Natural killer cell treated with Interleukin-12 subunit alpha and Interleukin-12 subunit beta and Interleukin-15 and Interleukin-18, amount 100 ng/mL, for 72 hours (primary cell): ENCODE results near the gene PNMT. TPM values are rescaled to one million over a fixed set of nuclear protein-coding genes. Genes with fewer than 3 reads are reported as not detected.
"Not testable (repeated sequence)": the region's sequence is repeated elsewhere in the genome, so short reads cannot be mapped to it uniquely, and the experiment has no call there.

Experiments
- ATAC-seq, 2 donors: fragments of 150-1000 bp; cut with Tn5 transposase in 1 of 2; sonication (Bioruptor Pico), chemical (Tn5 transposase) in 1 of 2; 2 replicates each; pipeline ENCODE4 v1.10.0; 2021
- DNase-seq: peaks from one replicate; pipeline ENCODE4 v3.0.0; 2022; ENCODE audit warnings: low spot score
- H3K27ac Mint-ChIP-seq, 2 donors: 1 replicate in 1 of 2; 2 replicates in 1 of 2; pipeline ENCODE4 v1.8.0; 2022; ENCODE audit warnings: mixed read lengths in 2 of 2, mild to moderate bottlenecking in 1 of 2, moderate library complexity in 1 of 2
- H3K27me3 Mint-ChIP-seq, 2 donors: 1 replicate in 1 of 2; 2 replicates in 1 of 2; pipeline ENCODE4 v1.8.0; 2022; ENCODE audit warnings: mixed read lengths in 2 of 2
- H3K36me3 Mint-ChIP-seq: one replicate; pipeline ENCODE4 v1.8.0; 2022; ENCODE audit warnings: mixed read lengths
- H3K4me1 Mint-ChIP-seq, 2 donors: 1 replicate in 1 of 2; 2 replicates in 1 of 2; pipeline ENCODE4 v1.8.0; 2022; ENCODE audit warnings: low read depth in 2 of 2, mixed read lengths in 2 of 2, mild to moderate bottlenecking in 1 of 2
- H3K4me3 Mint-ChIP-seq: one replicate; pipeline ENCODE4 v1.8.0; 2022; ENCODE audit warnings: mixed read lengths
- H3K9me3 Mint-ChIP-seq: 2 replicates; pipeline ENCODE4 v1.8.0; 2022; ENCODE audit warnings: mixed read lengths
- total RNA-seq, 2 donors: library from RNA; stranded (reverse); gene quantifications; one replicate each; pipeline ENCODE4 v1.2.3, GENCODE V29; 2022

Gene PNMT
- total RNA-seq, 2 donors from 2014 or later = not detected

DNA sequence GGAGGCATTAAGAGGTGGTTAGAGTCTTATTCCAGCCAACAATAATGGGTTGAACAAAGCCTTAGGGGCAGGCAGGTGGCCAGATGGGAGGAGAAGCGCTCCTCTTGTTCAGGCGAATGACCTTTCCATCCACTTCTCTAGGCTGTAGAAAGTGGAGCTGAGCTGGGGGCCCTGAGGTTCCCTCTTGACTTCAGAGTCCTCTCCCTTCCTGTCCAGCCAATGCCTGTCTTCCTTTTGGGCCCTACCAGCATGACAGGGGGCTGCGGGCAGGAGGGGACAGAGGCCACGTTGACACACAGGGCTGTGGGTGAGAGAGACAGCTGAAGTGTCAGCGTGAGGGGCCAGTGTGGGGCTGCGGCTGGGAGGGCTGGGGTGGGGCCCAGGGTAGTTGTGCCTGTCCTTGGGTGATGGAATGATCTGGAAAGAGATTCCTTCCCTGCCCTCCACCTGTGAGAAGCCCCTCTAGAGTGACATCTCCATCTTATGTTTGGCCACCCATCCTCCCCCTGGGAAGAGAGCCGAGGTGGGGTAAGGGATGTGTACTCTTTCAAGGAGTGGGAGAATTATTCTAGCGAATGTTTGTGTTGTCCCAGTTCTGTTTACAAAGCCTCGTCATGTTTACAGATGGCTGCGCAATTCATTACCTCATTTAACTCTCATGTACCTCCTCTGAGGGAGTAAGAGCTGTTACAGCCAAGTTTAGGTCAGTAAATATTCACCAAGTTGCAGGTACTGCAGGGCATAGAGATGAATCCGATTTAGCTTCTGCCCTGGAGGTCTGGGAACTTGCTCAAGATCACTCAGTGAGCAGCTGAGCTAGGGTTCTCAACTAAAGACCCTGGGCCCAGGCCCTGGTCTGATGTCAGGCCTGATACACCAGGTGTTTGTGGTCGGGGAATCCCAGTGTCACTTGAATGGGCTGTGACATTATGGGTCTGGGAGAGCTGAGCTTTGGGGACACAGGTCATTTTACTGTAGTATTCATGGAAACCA, 34.9 kb downstream of the PNMT start:
- no peaks in the 10 kb centered on the region for H3K9me3 Mint-ChIP-seq
- DNase-seq = no peak
- H3K4me3 Mint-ChIP-seq = no peak overlapping the region
- no peaks in the 10 kb centered on the region for H3K36me3 Mint-ChIP-seq
- H3K27ac Mint-ChIP-seq = peak overlapping the region in 1 of 2 donors; percentile 64
- ATAC-seq = peak; percentile 62 to 83
- H3K4me1 Mint-ChIP-seq = peaks cover 29 to 42% of the 10 kb centered on the region in 2 donors
- H3K27me3 Mint-ChIP-seq = peaks cover 13 to 21% of the 10 kb centered on the region in 2 donors

GRCh38 chr17:39703913-39704312, 35.7 kb downstream of the PNMT start:
- H3K9me3 Mint-ChIP-seq = no peaks in the 10 kb centered on the region
- peak overlapping the region in 1 of 2 donors; percentile 64 for H3K27ac Mint-ChIP-seq
- H3K36me3 Mint-ChIP-seq = no peaks in the 10 kb centered on the region
- H3K4me3 Mint-ChIP-seq = no peak overlapping the region
- H3K27me3 Mint-ChIP-seq = peaks cover 13 to 17% of the 10 kb centered on the region in 2 donors
- ATAC-seq (peak in 1 of 2 donors; percentile 2), DNase-seq (no peak)
- peaks cover 33 to 49% of the 10 kb centered on the region in 2 donors for H3K4me1 Mint-ChIP-seq

GRCh38 chr17:39704821-39705551, 36.7 kb downstream of the PNMT start:
- Mint-ChIP-seq H3K27ac (peak overlapping the region in 1 of 2 donors; percentile 64), H3K36me3 (no peaks in the 10 kb centered on the region), H3K9me3 (no peaks in the 10 kb centered on the region), H3K4me3 (no peak overlapping the region), H3K27me3 (peaks cover 7 to 8% of the 10 kb centered on the region in 2 donors), H3K4me1 (peaks cover 37 to 53% of the 10 kb centered on the region in 2 donors)
- DNase-seq (no peak), ATAC-seq (no peak)

DNA sequence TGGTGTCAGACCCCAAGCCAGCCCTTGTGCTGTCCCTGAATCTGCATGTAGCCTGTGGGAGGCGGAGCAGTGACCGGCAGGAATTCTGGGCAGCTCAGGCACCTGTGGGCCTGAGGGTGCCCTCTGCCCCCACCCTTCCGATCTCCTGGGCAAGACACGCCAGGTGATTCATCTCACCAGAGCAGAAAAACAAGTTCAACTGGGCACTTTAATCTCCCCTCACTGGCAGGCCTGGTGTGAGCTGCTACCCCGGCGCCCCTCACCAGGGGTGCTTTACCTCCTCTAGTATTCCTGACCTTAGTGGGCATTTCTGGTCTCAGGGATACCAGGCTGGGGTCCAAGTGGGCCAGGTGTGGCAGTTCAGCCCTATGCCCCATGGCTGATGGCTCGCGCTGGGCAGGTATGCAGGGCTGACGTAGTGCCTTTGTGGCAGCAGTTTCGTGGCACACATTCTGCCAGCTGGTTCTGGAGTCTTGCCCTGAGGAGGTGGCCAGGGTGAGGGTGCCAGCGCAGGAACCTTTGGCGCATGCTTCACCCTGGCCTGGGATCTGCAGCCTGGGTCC, 37.6 kb downstream of the PNMT start:
- H3K9me3 Mint-ChIP-seq = no peaks in the 10 kb centered on the region
- peaks cover 37 to 57% of the 10 kb centered on the region in 2 donors for H3K4me1 Mint-ChIP-seq
- no peaks in the 10 kb centered on the region for H3K36me3 Mint-ChIP-seq
- H3K27me3 Mint-ChIP-seq = peaks cover 4 to 7% of the 10 kb centered on the region in 2 donors
- H3K27ac Mint-ChIP-seq = no peak overlapping the region
- no peak overlapping the region for H3K4me3 Mint-ChIP-seq
- DNase-seq = no peak
- ATAC-seq = no peak

GRCh38 chr17:39706383-39706782, 38.1 kb downstream of the PNMT start:
- DNase-seq = no peak
- H3K27ac Mint-ChIP-seq = no peak overlapping the region

DNA sequence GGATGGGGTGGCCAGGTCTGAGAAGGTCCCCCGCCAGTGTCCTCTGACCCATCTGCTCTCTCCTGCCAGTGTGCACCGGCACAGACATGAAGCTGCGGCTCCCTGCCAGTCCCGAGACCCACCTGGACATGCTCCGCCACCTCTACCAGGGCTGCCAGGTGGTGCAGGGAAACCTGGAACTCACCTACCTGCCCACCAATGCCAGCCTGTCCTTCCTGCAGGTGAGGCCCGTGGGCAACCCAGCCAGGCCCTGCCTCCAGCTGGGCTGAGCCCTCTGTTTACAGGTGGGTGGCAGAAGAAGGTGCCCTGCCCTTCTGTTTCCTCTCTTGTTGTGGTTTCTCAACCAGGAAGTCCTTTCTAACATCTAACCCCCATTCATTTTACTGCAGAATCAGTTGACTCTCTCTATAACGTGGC, 38.7 kb downstream of the PNMT start:
- Mint-ChIP-seq H3K27ac (peak overlapping the region; percentile 78 to 92), H3K9me3 (no peaks in the 10 kb centered on the region), H3K27me3 (no peaks in the 10 kb centered on the region), H3K36me3 (no peaks in the 10 kb centered on the region), H3K4me1 (peaks cover 38 to 54% of the 10 kb centered on the region in 2 donors), H3K4me3 (peak overlapping the region; percentile 52)
- no peak for DNase-seq
- no peak for ATAC-seq

More at GRCh38 chr17:39706383-39706782, 38.1 kb downstream of the PNMT start:
- ATAC-seq = no peak
- Mint-ChIP-seq H3K4me3 (no peak overlapping the region), H3K4me1 (peaks cover 33 to 52% of the 10 kb centered on the region in 2 donors), H3K9me3 (no peaks in the 10 kb centered on the region), H3K27me3 (peaks cover 0 to 2% of the 10 kb centered on the region in 2 donors), H3K36me3 (no peaks in the 10 kb centered on the region)

DNA sequence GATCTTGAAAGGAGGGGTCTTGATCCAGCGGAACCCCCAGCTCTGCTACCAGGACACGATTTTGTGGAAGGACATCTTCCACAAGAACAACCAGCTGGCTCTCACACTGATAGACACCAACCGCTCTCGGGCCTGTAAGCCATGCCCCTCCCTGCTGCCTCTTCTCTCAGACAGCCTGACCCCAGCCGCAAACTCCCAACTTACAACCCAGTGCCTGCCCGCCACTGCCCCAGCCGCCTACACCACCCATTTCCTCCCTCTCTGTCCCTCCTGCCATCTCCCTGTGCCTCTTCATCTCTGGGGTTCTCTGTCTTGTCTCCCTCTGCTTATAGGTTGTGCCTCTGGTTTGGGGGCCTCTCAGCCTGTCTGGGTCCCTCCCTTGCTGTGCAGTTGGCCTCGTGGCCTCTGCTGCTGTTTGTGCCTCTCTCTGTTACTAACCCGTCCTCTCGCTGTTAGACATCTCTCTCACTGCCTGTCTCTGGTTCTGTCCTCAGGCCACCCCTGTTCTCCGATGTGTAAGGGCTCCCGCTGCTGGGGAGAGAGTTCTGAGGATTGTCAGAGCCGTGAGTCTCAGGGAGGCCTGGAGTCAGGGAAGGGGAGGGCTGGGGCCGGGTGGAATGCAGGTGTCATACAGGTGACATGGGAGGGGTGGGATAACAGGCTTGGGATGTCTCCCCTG, 41.2 kb downstream of the PNMT start:
- Mint-ChIP-seq H3K4me3 (peak overlapping the region; percentile 75), H3K4me1 (peaks cover 31 to 34% of the 10 kb centered on the region in 2 donors), H3K27me3 (no peaks in the 10 kb centered on the region), H3K27ac (peak overlapping the region; percentile 78 to 92), H3K9me3 (no peaks in the 10 kb centered on the region), H3K36me3 (no peaks in the 10 kb centered on the region)
- ATAC-seq (peak; percentile 69 to 74), DNase-seq (no peak)

GRCh38 chr17:39709998-39710964, 42.0 kb downstream of the PNMT start:
- Mint-ChIP-seq H3K4me3 (peak overlapping the region; percentile 75), H3K36me3 (no peaks in the 10 kb centered on the region), H3K4me1 (peaks cover 30 to 31% of the 10 kb centered on the region in 2 donors), H3K27me3 (no peaks in the 10 kb centered on the region), H3K27ac (peak overlapping the region; percentile 78 to 92), H3K9me3 (no peaks in the 10 kb centered on the region)
- DNase-seq (no peak), ATAC-seq (peak; percentile 12 to 62)

- not testable (repeated sequence) for H3K27me3 Mint-ChIP-seq, ATAC-seq, H3K36me3 Mint-ChIP-seq, H3K4me3 Mint-ChIP-seq, DNase-seq, H3K9me3 Mint-ChIP-seq
- Mint-ChIP-seq H3K4me1 (peaks cover 30 to 31% of the 10 kb centered on the region in 2 donors), H3K27ac (peak overlapping the region in 1 of 2 donors; percentile 39)
Observed at GRCh38 chr17:39711071-39711470, 42.8 kb downstream of the PNMT start.

DNA sequence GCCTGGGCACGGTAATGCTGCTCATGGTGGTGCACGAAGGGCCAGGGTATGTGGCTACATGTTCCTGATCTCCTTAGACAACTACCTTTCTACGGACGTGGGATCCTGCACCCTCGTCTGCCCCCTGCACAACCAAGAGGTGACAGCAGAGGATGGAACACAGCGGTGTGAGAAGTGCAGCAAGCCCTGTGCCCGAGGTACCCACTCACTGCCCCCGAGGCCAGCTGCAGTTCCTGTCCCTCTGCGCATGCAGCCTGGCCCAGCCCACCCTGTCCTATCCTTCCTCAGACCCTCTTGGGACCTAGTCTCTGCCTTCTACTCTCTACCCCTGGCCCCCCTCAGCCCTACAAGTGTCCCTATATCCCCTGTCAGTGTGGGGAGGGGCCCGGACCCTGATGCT, 43.6 kb downstream of the PNMT start:
- DNase-seq (no peak), ATAC-seq (no peak)
- Mint-ChIP-seq H3K9me3 (no peaks in the 10 kb centered on the region), H3K27me3 (no peaks in the 10 kb centered on the region), H3K4me3 (no peak overlapping the region), H3K4me1 (peaks cover 29 to 30% of the 10 kb centered on the region in 2 donors), H3K27ac (peak overlapping the region in 1 of 2 donors; percentile 39), H3K36me3 (no peaks in the 10 kb centered on the region)

DNA sequence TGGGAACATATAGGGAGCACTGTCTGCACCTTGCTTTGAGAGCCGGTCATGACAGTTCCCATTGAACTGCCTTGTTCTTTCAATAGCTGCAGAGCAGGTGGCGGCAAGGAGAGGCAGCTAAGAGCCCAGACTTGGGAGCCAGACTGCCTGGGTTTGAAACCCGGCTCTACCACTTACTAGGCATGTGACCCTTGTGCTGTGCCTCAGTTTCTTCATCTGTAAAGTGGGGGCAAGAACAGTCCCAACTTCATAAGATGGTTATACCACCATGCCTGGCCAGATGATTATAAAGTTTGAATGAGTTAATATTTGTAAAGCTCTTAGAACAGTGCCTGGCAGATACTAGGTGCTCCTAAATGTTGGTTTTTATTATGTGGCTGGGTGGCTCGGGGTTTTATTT, 46.0 kb downstream of the PNMT start:
- H3K9me3 Mint-ChIP-seq = no peaks in the 10 kb centered on the region
- no peak for ATAC-seq
- no peak overlapping the region for H3K27ac Mint-ChIP-seq
- peaks cover 11 to 15% of the 10 kb centered on the region in 2 donors for H3K4me1 Mint-ChIP-seq
- no peak overlapping the region for H3K4me3 Mint-ChIP-seq
- no peak for DNase-seq
- no peaks in the 10 kb centered on the region for H3K36me3 Mint-ChIP-seq
- H3K27me3 Mint-ChIP-seq = no peaks in the 10 kb centered on the region

DNA sequence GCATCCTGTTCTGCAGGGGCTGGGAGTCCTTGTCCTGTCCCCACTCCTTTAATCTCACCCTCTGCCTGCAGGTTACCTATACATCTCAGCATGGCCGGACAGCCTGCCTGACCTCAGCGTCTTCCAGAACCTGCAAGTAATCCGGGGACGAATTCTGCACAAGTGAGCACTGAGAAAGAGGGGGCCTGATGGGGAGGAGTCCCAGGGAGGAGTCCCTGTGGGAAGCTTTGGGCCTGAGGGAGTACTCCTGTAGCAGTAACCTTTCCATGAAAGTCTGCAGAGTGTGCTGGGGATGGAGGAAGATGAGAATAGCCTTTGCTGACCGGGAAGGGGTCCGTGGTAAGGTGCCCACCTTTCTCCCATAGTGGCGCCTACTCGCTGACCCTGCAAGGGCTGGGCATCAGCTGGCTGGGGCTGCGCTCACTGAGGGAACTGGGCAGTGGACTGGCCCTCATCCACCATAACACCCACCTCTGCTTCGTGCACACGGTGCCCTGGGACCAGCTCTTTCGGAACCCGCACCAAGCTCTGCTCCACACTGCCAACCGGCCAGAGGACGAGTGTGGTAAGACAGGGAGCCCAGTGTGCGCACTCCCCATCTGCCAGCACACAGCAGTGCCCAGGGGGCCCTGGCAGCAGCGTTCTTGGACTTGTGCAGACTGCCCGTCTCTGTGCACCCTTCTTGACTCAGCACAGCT, 47.3 kb downstream of the PNMT start:
- no peak for DNase-seq
- Mint-ChIP-seq H3K36me3 (no peaks in the 10 kb centered on the region), H3K4me1 (peaks cover 9 to 11% of the 10 kb centered on the region in 2 donors), H3K4me3 (no peak overlapping the region), H3K9me3 (no peaks in the 10 kb centered on the region), H3K27me3 (no peaks in the 10 kb centered on the region), H3K27ac (no peak overlapping the region)
- no peak for ATAC-seq
